Choroid plexus epithelial cell (primary cell): ENCODE data around the gene UBXN10.
A peak's percentile ranks its signal among the peaks of the same experiment; 100 is the strongest.

ENCODE experiments used
- DNase-seq: peaks from one replicate; pipeline ENCODE4 v3.0.0-alpha.2; 2010; ENCODE audit warnings: low read depth
- H3K4me3 ChIP-seq: 2 replicates; pipeline ENCODE4 v1.5.1; 2011; ENCODE audit warnings: low read depth, mild to moderate bottlenecking, control low read depth, low read length, moderate library complexity
- TF ChIP-seq, protein P1 (sequence below): conservative IDR thresholded peaks from 2 replicates; pipeline ENCODE4 v1.5.1; 2011; ENCODE audit warnings: low read depth, mild to moderate bottlenecking, control low read depth, inconsistent platforms, low read length, moderate library complexity

The UBXN10 gene

GRCh38 chr1:20183035-20183434 lies 2.9 kb upstream of the UBXN10 start:
- no peak for DNase-seq
- H3K4me3 ChIP-seq = no peak overlapping the region
- TF ChIP-seq, protein P1, sequence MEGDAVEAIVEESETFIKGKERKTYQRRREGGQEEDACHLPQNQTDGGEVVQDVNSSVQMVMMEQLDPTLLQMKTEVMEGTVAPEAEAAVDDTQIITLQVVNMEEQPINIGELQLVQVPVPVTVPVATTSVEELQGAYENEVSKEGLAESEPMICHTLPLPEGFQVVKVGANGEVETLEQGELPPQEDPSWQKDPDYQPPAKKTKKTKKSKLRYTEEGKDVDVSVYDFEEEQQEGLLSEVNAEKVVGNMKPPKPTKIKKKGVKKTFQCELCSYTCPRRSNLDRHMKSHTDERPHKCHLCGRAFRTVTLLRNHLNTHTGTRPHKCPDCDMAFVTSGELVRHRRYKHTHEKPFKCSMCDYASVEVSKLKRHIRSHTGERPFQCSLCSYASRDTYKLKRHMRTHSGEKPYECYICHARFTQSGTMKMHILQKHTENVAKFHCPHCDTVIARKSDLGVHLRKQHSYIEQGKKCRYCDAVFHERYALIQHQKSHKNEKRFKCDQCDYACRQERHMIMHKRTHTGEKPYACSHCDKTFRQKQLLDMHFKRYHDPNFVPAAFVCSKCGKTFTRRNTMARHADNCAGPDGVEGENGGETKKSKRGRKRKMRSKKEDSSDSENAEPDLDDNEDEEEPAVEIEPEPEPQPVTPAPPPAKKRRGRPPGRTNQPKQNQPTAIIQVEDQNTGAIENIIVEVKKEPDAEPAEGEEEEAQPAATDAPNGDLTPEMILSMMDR = no peak

DNA sequence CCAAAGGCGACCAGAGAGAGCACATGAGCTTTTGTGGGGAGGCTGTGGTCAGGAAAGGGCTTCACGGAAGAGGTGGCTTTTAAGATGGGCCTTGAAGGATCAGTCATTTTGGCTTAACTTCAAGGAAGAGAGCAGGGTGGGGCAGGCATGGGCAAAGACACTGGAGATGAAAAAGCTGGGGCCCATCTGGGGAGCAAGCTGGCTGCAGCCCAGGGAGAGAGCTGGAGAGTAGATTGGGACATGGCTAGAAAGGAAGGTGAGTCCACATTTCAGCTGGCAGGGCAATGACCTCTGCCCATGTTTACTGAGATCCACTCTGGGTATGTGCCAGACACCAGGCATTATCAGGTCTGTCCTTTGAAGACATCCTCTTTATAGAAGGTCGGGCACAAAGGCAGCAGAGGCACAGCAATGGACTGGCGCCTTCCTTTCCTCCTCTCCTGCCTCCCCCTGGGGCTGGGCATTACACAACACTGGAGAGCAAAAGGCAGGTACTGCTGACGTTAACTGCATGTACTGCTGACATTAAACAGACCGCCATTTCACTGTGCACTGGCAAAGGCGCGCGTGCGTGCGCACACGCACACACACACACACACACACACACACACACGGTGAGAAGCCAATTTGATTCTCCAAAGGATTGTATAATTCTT lies 2.2 kb upstream of the UBXN10 start:
- TF ChIP-seq, protein P1 = no peak
- H3K4me3 ChIP-seq = no peak overlapping the region
- no peak for DNase-seq

DNA sequence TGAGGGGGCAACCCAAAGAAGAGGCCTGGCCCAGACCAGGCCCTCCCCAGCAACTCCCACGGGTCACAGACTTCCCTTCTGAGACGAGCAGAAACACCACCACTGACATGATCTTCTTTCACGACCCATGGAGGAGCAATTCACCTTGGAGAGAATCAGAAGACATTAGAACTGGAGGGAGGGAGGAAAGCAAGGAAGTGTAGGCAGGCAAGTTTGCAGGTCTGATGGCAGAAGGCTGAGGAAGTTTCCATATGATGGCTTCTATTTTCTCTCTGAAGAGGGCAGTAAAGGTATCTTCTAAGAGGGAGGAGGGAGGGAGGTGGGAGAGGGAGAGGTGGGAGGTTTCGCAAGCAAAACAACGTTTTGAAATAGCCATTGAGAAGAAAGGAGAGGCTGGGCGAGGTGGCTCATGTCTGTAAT lies 1.4 kb upstream of the UBXN10 start:
- TF ChIP-seq, protein P1 = no peak
- no peak overlapping the region for H3K4me3 ChIP-seq
- DNase-seq = peak; percentile 4

GRCh38 chr1:20184997-20185833 lies 681 bp upstream of the UBXN10 start:
- no peak overlapping the region for H3K4me3 ChIP-seq
- DNase-seq = no peak

GRCh38 chr1:20187103-20187812 lies 1.4 kb downstream of the UBXN10 start:
- TF ChIP-seq, protein P1 = no peak
- no peak for DNase-seq
- H3K4me3 ChIP-seq = no peak overlapping the region

More at GRCh38 chr1:20184997-20185833, 681 bp upstream of the UBXN10 start:
- TF ChIP-seq, protein P1 = no peak

GRCh38 chr1:20187813-20188454 lies 2.0 kb downstream of the UBXN10 start:
- DNase-seq = no peak
- TF ChIP-seq, protein P1 = no peak
- no peak overlapping the region for H3K4me3 ChIP-seq
